GM21423 (cell line): Measurements from ENCODE around the gene TFB1M.
"Not testable (repeated sequence)": the region's sequence is repeated elsewhere in the genome, so short reads cannot be mapped to it uniquely, and the experiment has no call there.

Source experiments
- ATAC-seq: cut with Tn5 transposase; IDR thresholded peaks from one replicate; pipeline ENCODE4 v1.9.1; 2021; ENCODE audit warnings: mild to moderate bottlenecking, moderate library complexity; ENCODE audit not compliant: unreplicated experiment

TFB1M gene

DNA sequence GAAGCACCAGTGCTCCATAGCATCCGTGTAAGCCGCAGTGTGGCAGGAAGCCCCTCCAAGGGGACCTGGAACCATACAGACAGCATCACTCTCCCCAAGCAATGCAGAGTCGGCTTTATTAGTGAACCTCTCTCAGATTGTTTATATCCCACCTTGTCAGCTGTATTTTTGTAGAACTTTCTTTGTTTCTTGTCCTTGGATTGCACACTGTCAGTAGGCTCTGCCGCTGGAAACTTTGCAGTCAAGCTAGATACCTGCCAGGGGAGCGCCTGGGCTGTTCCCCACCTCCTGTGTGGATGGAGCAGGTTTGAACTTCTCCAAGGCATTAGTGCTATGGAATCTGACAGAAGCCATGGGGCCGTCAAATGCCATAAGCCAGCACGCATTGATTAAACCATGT lies 69.1 kb downstream of the TFB1M start:
- no peak for ATAC-seq

DNA sequence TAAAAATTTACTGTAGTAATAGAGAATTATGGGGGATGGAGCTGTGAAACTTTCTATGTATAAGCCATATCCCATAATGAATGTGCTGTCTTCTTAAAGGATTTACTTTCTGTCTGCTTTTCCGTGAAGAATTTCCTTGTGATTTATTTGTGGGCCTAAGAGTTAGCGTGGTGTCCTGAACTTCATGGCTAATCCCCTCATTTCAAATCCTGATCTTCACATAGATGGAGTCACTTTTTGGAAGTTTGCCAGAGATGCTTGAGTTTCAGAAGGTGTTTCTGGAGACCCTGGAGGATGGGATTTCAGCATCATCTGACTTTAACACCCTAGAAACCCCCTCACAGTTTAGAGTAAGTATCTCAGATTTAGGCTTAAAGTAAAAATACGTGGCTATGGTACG lies 69.8 kb downstream of the TFB1M start:
- ATAC-seq: no peak

GRCh38 chr6:155241966-155242365 lies 72.3 kb downstream of the TFB1M start:
- no peak for ATAC-seq

DNA sequence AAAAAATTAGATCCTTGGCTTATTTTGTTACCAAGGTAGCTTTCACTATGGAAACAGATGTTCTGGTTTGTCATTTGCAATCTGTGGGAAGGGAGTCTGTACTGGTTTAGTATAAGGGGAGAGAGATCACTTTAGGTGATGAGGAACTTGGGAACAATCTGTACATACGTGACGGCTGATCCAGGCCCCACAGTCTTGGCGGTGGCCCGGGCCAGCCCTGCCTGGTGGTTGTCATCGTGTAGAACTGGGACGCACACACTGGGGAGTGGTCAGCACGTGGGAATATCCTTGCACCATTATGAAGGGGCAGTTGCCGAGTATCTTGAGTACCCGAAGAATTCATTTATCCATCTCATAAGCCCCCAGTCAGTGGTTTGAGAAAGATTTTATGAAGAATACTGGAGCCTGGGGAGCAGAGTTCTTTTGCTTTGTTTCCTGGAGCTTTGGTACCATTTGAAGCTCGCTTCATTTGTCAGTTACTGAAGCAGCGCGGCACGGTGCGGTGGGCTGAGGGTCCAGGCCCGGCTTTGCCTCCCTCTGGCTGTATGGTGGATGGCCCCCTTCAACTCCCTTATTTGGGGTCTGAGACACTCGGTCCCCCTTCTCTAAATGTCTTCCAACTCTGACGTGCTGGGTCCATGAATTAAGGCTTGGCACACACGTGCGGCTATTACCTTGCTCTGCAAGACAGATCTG lies 73.2 kb downstream of the TFB1M start:
- no peak for ATAC-seq

- ATAC-seq: no peak
Measured at GRCh38 chr6:155237613-155238012, 76.7 kb downstream of the TFB1M start.

DNA sequence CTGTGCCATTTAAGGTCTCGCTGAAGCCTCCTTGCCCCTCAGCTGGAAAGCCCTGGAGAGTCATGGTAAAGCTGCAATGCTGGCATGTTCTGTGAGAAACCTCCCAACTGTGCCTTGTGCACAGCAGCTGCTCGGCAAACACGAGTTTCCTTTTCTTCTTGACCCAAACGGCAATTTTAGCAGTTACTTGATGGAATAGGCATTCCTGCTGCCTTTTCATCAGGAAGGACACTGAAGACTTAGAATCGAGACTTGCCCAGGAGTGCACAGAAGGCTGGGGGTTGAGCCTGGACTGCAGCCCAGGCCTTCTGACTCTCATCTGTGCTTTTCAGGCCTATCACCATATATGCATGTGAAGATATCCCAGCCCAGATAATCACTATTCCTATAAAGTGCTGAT lies 79.2 kb downstream of the TFB1M start:
- no peak for ATAC-seq

DNA sequence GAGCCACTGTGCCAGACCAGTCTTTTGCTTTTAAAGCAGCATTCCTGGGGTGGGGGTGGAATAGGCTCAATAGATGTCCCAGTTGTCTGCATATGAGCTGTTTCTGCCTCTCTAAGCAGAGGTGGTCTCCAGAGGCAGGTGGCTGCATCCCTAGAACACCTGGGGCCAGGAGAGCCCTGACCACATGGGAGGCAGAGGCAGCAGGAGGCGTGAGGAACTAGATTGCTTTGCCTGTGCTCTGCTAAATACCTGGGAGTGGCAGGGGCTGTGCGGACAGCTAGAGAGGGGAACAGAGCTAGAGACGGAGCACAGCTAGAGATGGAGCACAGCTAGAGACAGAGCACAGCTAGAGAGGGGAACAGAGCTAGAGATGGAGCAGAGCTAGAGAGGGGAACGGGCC lies 79.6 kb downstream of the TFB1M start:
- no peak for ATAC-seq

- ATAC-seq: no peak
Measured at GRCh38 chr6:155234167-155234566, 80.1 kb downstream of the TFB1M start.

- no peak for ATAC-seq
Measured at GRCh38 chr6:155232848-155233247, 81.4 kb downstream of the TFB1M start.

- not testable (repeated sequence) for ATAC-seq
Measured at GRCh38 chr6:155230975-155231374, 83.3 kb downstream of the TFB1M start.

DNA sequence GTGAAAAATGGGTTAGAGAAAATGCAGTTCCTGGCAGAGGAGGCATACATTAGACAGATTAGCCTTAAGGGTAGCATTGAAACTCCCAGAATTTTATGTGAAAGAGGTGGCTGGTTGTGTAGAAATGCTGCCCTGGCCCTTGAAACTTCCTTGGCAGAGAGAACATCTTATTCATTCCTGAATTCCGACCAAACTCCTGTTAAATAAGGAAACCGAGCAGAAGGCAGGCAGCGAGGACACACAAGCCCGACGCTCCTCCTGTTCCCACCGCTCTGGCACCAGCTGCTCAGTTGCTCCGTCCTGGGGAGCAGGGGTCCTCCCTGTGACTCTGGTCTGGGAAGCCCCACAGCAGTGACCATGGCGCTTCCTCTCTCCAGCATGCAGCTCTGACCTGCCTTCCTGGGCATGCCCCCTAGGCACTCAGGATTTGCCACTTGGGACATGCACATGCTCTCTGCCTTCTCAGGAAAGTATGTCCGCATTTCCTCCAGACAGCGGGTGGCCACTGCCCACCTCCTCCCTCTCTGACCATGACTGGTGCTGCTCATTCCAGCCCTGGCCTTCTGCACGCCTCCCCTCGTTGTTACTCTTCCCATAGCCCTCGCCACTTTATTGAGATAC lies 85.6 kb downstream of the TFB1M start:
- ATAC-seq: no peak

DNA sequence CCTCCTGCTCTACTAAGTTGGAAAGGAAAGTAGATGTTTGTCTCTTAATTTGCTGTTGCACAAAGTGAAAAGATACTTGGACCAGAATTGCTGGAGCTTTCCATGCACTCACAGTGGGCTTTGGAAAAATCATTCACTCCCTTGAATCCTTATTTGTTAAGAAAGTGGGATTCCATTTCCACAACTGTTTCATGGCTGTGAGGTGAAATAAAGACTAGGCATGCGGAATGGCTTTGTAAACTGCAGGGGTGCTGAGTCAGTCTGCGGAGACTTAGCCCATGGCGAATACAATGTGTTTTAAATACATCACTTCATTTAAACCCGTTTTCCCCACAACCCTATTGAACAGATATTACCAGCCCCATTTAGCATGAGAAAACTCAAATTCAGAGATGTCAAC lies 87.2 kb downstream of the TFB1M start:
- no peak for ATAC-seq

DNA sequence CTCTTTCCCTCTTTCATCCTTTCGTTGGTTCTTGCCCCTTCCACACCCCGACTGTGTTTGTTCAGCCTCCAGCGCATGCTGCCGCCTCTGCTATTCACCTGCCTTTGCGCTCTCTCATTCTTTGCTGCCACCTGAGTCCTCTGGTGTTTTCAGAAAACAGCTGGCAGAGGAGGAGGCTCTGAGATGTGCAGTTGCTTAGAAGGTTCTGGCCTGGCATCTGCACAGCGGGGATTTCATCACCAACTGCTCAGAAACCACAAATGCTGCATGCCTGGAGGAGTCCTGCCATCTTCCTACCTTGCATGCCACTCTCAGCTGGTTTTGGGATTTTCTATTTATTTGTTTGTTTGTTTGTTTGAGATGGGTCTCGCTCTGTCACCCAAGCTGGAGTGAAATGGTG lies 89.7 kb downstream of the TFB1M start:
- ATAC-seq: no peak

DNA sequence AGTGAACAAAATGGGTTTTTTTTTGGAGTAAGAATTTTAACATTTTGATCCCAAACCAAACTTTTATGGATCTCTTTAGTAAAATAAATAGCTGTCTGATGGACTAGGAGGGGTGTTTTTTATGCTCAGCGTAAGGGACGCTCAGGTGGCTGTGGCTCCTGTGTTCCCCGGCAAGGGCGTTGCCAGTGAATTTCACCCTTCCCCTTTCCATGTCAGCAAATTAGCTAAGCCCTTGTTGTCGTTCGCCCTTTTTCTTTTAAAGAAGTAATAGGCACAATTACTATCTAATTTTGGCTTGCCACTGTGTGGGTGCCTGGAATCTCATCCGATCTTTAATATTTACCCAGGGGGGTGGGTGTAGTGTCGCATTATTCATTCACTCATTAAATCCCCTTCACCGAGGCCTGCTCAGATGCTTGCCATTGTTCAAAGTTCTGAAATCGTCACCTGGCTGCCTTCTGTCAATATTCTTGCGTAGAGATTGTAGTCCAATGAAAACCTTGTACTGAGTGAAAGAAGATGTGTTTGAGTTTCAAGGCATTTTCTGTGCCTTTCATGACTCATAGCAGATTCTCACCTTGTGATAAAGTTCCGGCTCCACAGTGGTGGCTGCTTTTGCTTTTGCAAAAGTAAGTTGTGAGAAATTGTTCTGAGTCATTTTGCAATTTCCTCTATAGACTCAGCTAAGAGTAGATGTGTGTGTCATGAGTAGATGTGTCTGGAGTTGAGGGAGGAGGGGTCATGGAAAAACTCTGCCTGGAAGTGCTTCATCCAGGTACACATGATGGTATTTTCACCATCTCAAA lies 90.4 kb downstream of the TFB1M start:
- ATAC-seq: peak; percentile 92

- no peak for ATAC-seq
Measured at GRCh38 chr6:155222506-155222905, 91.8 kb downstream of the TFB1M start.

DNA sequence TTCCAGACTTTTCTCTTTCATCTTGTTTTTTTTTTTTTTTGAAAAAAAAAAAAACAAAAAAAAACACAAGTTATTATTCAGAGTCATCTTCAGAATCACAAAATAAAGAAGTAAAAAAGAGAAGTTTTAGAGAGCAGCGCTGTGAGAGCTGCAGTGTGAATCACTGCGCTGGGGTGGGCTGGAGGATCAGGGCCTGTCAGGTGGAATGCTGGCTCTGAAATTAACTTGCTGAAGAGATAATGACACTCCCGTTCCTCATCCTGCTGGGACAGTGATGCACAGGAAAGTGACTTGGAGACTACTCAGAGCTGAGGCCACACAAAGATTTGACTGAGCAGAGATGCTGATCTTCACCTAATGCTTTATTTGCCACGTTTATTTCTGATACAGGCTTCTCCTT lies 93.2 kb downstream of the TFB1M start:
- no peak for ATAC-seq

DNA sequence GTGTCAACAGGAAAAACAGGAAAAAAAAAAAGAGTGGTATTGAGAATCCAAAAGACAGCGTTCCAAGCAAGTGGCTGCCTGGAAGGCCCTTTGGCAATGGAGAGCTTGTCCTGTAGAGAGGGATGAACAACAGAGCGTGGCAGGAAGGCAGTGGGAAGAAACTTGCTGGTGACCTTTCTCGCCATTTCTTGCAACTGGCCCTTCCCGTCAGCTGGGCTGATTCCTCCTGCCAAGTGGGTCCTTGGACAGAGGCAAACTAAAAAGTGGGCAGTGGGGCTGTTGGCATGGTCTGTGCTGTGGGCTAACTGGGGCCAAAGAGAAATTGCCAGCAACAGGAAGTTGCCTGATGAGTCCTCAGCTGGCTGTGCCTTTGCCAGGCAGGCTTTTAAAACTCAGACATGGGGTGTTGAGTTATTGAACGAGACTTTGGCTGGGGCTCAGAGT lies 94.4 kb downstream of the TFB1M start:
- ATAC-seq: no peak

DNA sequence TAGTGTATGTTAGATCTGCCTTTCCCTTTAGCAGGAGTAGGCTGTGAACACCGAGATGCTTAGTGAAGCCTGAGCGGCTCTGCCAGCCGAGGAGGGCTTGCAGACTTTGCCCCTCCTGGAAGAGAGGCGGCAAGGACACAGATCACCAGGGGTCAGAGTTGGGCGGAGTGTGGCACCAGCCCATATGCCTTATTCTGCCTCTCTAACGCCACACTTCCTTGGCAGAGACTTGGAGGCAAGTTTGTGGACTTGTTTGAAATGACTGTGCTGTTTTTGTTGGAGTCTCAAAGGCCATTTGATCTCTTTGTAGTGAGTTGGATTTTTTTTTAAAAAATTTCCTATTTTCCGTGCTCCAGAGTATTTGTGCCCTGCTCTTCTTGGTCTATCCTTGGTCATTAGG lies 95.0 kb downstream of the TFB1M start:
- no peak for ATAC-seq

GRCh38 chr6:155218711-155219110 lies 95.6 kb downstream of the TFB1M start:
- ATAC-seq: not testable (repeated sequence)

DNA sequence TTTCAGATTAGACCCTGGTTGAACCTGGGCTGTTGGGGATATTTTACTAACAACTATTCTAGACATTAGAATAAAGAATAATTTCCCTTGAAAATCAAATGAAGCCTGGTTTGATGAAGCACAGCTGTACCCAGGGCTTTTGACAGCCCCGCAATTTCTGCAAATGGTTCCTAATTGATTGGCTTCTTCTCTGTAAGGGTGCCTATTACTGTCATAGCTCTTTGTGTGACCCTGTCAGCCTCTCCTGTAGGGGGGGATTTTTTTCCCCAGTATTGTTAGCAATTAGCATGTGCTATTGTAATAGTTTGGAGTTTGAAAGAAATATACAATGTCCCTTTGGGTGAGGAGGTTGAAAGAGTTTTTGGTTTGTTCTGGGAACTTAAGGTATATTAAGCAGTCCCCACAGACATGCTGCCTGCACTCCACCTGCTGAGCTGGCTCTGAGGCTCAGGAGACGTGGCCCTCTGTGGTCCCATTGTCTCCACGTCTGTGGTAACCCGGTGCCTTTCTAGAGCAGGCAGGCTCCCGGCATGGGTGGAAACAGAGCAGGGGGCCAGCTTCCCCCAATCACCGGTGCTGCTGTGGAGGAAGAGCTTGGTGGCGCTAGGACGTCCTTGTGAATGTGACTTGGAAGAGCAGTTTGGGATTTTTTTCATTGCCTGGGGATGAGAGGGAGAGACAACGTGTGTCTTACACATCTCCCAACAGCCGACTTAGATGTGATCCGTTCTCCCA lies 97.8 kb downstream of the TFB1M start:
- no peak for ATAC-seq

- ATAC-seq: no peak
Measured at GRCh38 chr6:155215906-155216305, 98.4 kb downstream of the TFB1M start.
